ENCODE results near the gene S100B.

GRCh38 chr21:46570631-46571030 is 34.3 kb downstream of the S100B start:
- TF ChIP-seq GATA2 (IDR thresholded peaks at IDR 0.05; ENCODE audit: low read depth, low read length) (no peak), GATA3 (IDR thresholded peaks at IDR 0.05; ENCODE audit: low read depth, low read length) (no peak)
